DMS53 treated with DMSO at 0.1 percent for 48 hours (cell line): ENCODE data around the gene BOD1L1.
A peak's percentile ranks its signal among the peaks of the same experiment; 100 is the strongest.
"Not testable (repeated sequence)": the region's sequence is repeated elsewhere in the genome, so short reads cannot be mapped to it uniquely, and the experiment has no call there.

Source experiments
- DNase-seq: peaks from one replicate; lab custom pipeline; 2025; ENCODE audit not compliant: unreplicated experiment; lab: John Stamatoyannopoulos, UW

The BOD1L1 gene

GRCh38 chr4:13560111-13560510, 67.4 kb downstream of the BOD1L1 start:
- not testable (repeated sequence) for DNase-seq

- DNase-seq = no peak
Observed at GRCh38 chr4:13559413-13559812, 68.1 kb downstream of the BOD1L1 start.

DNA sequence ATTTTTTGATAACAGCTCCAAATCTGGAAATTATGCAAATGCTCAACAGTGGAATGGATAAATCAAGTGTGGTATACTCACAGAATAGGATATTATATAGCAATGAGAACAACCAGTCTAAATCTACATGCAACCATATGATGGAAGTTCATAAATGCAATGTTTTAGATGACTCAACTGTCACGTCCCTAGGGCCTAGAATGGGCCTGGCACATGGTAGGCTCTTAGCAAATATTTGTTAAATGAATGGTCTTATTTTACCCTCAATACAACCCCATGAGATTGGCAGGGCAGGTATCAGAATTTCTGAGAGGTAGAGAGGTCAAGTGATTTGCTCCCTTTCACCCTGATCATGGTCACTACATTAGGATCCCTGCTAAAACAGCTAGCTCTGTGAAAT, 68.6 kb downstream of the BOD1L1 start:
- DNase-seq = no peak

DNA sequence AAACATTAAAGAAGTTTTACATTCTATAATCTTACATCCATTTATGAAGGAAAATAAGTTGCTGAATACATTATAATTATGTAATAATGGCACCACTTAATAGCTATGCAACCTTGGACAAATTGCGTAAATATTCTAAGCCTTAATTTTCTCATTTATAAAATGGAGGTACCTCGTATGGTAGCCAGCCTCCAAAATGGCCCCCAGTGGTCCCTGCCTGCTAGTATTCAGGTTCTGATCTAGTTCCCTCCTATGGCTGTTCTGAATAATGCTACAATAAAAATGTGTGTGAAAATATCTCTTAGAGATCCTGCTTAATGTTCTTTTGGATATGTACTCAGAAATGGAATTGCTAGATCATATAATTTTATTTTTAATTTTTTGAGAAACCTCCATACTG, 72.2 kb downstream of the BOD1L1 start:
- DNase-seq = no peak

GRCh38 chr4:13553081-13553480, 74.4 kb downstream of the BOD1L1 start:
- no peak for DNase-seq

GRCh38 chr4:13548984-13549546, 78.5 kb downstream of the BOD1L1 start:
- peak; percentile 87 for DNase-seq

DNA sequence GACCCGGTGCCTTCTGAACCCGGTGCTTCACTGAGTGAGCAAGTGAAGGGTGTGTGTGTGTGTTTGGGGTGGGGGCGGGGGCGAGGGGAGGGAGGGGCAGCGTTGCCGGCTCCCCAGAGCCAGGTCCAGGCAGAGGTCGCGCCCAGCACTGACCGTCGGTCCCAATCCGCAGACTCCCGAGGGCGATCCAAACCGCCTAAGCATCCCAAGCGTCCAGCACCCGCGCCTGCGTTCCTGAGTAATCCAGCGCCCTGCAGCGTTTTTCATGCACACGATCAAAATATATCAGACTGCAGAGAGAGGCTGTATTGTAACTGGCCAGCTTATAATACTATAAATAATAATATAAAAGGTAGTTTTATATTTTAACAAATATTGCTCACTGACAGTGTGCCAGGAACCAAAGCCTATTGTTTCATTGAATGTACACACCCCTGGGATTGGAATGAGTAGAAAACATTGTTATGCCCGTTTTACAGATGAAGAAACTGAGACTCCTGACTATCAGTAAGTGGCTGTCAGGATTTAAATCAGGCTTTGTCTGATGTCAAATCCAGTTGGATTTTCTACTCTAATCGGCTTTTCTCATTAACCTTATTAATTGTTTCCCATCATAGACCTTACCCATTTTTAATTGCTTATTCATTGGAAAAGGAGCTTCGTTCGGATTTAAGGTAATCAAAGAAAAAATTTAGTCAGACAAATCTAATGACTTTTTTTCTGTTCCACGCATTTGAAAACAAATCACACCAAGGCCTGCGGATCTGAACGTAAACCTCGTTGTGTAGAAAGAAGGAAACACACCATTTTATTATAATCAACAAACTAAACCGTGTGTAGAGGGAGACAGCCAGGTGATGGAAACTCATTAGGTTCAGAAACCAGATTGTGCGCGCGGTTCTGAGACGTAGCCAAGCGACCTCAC, 79.2 kb downstream of the BOD1L1 start:
- DNase-seq = peak; percentile 80

DNA sequence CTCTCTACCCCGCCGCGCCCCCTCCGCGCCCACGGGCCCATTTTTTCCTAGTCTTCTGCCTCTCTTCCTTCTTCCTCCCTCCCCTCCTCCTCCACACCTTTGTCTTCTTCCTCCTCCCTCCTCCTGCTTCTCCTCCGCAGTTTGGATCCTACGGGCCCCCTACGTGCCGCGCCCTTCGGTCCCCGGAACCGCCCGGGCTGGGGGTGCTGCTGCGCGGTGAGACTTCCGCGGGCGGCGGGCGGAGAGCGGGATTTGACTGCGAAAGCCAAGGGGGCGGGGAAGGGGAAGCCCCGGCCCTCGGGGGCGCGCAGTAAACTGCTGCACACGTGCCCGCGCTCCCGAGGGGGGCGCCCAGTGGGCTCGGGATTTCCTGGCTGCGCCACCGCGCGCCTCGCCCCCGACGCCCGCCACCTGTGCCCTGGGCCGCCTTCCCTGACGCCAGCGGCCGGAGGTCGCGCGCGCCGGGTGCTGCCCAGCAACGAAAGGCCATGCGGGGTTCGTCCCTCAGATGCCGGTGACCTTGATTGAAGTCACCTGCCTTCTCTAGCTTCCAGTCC, 80.0 kb downstream of the BOD1L1 start:
- DNase-seq = peak; percentile 34

- DNase-seq = peak; percentile 48
Observed at GRCh38 chr4:13546941-13547484, 80.5 kb downstream of the BOD1L1 start.

GRCh38 chr4:13546142-13546940, 81.2 kb downstream of the BOD1L1 start:
- no peak for DNase-seq

- no peak for DNase-seq
Observed at GRCh38 chr4:13545394-13545808, 82.1 kb downstream of the BOD1L1 start.

DNA sequence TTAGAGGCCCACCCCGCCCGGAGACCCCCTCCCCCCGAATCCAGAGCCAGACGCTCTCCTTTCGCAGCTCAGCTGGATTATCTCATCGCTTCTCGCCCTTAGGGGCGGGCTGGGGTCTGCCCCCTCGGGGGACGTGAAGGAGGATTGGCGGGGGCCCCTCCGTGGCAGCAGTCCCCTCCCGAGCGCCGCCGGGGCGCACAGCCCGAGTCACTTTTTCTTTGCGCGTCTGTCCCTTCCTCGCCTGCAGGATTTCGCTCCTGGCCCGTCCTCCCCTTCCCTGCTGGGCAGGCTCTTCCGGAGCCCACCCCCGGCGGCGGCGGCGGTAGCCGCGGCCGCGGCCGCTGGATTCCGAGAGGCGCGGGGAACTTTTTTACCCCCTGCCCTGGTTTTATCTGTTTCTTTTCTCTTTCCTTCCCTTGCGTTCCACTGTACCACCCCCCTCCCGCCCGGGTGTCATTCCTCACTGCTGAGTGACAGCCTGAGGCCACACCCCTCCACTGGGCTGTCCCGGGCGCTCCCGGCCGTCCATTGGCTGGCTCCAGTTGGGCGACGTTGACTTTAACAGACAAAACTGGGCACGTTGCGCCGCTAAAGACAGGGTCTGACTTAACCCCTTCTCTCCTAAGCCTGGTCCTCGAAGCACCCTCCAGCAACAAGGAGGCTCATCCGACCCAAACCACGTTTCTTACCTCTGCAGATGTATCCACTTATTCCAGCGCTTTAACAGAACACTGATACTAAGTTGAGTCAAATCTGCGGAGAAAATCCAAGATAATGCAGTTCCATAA, 82.7 kb downstream of the BOD1L1 start:
- peak; percentile 72 for DNase-seq

DNA sequence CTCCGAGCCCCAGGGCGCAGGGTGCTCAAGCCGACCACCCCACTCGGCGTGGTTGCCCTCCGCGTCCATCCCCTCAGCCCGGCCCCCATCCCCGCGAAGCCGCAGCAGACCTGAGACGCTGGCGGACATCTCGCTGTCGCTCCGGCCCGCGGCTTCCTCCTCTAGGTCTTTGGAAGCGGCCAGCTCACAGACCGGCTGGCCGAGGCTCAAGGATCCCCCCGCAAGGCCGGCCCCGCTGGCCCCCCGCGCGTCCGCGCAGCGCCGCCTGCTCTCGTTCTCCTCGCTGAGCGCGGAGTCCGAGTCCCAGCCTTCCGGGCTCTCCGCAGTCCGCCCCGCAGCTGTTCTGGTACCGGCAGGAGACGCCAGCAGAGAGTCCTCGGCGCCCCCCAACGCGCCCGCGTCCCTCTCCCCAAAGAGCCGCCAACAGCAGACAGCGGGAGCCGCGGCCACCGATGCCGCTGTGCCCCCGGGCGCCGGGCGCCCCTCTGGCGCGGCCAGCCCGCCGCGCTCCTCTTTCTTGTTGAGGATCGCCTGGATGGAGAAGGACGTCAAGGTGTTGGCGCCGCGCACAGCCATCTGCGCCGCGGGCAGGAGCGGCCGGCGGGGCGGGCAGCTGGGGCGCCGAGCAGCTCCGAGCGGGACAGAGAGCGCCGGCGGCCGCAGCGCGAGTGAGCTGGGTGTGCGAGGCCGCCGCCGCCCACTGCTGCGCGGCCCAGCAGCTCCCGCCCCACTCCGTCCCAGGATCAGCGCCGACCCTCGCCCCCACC, 83.5 kb downstream of the BOD1L1 start, which contains the start of gene NKX3-2:
TSS of gene NKX3-2 (minus strand) at position 670 of the 767 bp plus-strand sequence. CDS start at position 576, 94 bp downstream.
- DNase-seq = peak; percentile 45

DNA sequence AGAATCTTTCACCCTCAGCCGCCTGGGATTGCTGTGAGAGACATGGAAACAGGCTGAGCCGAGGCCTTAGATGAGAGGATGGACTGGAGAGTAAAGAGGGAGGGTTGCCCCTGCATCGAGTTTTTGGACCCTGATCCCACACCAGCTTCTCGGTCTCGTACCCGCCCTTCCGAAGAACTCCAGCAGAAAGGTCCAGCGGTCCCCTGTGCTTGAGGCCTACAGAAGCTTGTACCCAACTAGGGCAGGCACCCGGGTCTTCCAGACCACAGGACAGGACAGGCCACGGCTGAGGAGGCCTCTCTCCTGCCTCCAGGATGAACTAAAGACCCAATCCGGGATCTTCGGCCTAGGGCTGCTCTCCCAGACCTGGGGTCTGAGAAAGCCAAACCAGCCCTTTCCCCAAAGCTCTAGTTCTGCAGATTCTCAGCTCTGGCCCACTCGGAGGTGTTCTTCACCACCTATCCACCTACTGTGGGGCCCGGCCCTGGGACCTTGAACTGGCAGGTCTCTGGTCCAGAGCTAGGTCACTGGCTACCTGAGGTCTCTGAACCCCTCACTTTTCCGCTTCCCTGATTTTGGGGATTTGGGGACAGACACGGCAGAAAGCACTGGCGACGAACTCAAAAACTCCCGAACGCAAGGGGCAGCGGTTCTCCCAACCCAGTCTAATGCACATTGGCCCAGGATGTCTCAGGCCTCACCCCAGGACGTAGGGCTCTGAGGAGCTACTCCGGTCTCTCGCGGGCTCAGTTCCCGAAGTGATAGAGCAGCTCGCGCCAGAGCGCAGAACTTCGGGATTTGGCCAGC, 84.3 kb downstream of the BOD1L1 start:
- DNase-seq = no peak

DNA sequence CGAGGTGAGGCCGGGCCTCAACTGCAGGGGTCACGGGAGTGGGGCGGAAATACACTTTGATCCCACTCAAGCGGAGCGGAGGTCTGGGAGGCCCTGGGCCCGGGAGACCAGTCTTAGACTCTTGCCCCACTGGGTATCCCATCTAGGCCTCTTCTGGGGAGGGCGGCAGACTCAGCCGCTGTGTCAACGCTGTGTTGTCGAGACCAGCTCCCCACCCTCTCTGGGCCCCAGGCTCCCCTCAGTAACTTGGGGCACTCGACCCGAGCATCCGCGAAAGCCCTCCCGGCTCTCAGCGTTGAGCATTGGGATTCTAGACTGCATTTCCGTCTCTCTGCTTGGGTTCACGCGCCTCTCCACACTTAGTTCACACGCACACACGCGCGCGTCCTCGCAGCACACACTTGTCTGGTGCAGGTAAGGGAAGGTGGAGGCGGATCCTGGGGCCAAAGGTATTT, 84.9 kb downstream of the BOD1L1 start:
- DNase-seq = no peak

DNA sequence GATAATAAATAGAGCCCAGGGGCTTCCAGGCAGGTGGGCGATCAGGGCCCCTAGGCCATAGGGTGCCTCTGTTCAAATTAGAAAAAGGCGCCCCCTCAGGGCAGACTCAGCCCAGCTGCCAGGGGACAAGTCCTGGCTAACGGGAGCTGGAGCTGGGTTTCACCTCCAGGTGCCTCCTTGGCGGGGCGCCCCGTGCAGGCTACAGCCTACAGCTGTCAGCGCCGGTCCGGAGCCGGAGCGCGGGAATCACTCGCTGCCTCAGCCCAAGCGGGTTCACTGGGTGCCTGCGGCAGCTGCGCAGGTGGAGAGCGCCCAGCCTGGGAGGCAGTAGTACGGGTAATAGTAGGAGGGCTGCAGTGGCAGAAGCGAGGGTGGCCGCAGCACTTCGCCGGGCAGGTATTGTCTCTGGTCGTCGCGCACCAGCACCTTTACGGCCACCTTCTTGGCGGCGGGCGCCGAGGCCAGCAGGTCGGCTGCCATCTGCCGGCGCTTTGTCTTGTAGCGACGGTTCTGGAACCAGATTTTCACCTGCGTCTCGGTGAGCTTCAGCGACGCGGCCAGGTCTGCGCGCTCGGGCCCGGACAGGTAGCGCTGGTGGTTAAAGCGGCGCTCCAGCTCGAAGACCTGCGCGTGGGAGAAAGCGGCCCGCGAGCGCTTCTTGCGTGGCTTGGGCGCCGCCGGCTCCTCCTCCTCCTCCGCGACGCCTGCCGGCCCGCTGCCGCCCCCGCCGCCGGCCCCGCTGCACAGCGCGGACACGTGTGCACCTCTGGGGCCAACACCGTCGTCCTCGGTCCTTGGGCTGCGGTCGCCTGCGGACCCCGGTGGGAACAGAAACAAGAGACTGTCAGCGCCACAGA, 85.6 kb downstream of the BOD1L1 start:
- DNase-seq = peak; percentile 83

DNA sequence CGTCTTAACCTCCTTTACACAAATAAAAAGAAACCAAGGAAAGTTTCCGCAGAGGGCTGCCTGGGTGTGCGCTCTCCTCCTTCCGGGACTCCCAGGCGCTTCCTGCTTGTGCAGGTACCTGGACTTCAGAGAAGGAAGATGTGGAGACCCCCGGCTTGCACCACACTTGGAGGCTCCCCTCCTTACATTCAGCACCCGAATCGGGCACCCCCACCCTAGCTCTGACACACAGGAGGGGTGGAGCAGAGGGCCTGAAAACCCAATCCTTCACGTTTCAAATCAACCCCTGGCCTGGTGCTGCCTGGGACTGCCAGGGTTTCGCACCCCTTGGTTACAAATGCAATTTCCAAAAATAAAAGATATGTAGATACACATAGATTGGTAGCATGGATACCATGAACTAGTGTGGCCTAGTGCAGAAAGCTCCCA, 86.3 kb downstream of the BOD1L1 start:
- DNase-seq = no peak
